ENCODE measurements around the gene LRRC4B.
"Not testable (repeated sequence)": the region's sequence is repeated elsewhere in the genome, so short reads cannot be mapped to it uniquely, and the experiment has no call there.

LRRC4B gene

DNA sequence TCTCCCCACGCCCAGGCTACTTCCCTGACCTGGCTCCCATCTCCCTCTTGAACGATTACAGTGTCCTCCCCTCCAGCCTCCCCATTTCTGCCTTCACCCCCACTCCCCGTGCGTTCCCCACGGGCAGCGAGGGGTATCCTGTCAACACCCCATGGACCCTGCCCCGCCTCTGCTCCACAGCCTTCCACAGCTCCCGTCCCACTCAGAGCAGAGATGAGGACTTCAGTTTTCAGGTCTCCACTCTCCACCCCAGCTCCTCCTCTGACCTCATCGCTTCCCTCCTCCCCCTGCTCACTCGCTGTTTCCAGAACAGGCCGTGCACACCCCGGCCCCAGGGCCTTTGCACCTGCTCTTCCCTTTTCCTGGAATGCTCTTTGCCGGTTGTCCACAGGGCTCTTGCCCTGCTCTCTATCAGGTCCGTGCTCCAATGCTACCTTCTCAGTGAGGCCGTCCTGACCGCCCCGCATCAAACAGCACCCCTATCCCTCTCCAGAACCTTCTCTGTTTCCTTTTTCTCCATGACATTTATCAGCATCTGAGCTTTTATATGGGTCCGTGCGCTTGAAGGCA lies 15.0 kb downstream of the LRRC4B start:
- no peak for DNase-seq (ENCODE audit: low read depth, low spot score)

DNA sequence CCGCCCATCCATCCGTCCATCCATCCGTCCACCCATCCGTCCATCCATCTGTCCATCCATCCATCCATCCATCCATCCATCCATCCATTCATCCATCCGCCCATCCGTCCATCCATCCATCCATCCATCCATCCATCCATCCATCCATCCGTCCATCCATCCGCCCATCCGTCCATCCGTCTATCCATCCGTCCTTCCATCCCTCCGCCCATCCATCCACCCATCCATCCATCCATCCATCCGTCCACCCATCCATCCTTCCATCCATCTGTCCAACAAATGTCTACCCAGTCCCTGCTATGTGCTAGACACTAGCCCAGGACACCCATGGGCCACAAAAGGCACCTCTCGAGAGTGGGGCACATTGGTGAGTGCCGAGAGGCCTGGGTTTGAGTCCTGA lies 15.7 kb downstream of the LRRC4B start:
- no peak for DNase-seq (ENCODE audit: low read depth, low spot score)

DNA sequence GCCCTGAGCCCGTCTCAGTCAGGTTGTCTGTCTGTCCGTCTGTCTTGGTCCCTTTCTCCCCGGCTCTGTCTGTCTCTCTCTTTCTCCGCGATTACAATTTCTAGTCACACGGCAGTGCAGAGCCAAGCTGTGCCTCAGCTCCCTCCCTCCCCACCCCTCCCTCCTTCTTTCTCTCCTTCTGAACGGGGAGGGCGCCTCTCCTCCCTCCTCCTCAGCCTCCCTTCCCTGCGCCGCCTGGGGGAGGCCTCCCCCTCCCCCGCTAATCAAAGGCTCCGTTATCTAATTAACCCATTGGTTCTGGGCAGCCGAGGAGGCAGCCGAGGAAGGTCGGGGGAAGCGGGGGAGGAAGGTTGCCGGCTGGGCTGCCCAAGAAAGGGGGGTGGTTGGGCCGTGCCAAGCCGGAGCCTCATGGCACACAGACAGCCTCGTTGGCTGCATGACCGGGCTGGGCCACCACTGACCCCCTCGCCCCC lies 16.5 kb downstream of the LRRC4B start:
- DNase-seq (ENCODE audit: low read depth, low spot score), result peak; percentile 48

DNA sequence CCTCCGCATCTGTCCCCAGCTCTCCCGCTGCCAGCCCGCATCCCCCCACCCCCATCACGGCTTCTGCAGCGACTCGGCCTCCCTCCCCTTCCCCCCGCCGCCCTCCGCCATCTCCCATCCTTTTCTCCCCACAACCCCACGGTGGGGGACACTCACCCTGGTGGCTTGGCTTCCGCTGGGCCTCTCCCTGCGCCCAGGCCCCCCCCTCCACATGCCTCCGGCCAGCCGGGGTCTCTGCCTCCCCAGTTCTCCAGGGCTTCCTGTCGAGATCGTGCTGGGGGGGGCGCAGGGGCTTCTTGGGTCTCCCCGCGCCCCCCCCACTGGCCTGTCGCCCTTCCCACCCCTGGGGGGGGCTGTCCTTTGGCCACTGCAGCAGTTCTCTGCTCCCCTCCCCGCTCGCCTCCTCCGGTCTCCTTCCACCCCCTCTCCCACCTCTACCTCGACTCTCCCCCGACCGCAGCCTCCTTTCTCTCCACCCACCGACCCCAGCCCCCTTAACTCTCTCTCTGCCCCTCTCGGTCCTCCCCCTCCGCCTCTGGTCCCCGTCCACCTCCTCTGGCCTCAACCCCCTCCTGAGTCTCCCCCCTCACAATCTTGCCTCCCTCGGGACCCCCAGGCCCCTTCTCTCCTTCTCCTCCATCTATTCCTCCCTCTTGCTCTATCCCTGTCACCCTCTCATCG lies 17.1 kb downstream of the LRRC4B start:
- DNase-seq (ENCODE audit: low read depth, low spot score), result no peak

DNA sequence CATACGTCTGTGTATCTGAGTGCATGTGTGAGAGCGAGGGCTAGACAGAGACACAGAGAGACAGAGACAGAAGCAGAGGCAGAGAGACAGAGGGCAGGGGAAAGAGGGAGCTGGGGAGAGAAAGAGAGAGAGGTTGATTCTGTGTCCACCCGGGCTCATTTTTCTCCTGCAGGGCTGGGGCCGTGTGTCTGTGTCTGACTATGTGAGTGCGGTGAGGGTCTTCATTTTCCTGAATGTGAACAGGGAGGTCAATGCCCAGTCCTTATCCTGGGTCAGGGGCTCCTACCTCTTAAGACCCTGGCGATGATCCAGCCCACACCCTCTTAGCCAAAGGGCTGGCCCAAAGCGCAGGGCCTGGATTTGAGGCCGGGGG lies 17.7 kb downstream of the LRRC4B start:
- no peak for DNase-seq (ENCODE audit: low read depth, low spot score)

DNA sequence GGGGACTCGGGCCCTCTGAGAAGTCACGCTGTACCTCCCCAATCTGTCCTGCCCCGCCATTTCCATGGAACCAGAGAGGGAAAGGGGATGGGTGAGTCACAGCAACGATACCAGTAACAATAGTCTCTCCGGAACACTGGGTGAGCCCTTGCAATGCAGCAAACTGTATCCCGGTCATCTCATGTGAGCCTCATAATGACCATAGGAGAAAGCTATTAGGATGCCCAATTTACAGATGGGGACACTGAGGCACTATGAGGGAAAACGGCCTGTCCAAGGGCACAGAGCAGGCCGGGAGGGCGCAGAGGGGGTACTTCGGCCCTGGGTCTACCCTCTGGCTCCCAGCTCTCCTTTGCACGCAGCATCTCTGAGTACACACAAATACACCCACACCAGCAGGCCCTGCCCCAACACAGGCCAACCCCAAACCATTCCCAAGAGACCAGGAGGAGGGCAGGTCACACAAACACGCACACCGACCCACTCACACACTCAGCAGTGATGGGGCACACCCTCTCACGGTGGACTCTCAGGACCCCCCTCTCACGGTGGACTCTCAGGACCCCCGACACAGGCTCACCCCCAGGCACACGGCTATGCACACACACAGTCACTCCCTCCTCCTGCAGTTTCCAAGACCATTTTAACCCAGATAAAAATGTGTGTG lies 18.2 kb downstream of the LRRC4B start:
- DNase-seq (ENCODE audit: low read depth, low spot score), result no peak

DNA sequence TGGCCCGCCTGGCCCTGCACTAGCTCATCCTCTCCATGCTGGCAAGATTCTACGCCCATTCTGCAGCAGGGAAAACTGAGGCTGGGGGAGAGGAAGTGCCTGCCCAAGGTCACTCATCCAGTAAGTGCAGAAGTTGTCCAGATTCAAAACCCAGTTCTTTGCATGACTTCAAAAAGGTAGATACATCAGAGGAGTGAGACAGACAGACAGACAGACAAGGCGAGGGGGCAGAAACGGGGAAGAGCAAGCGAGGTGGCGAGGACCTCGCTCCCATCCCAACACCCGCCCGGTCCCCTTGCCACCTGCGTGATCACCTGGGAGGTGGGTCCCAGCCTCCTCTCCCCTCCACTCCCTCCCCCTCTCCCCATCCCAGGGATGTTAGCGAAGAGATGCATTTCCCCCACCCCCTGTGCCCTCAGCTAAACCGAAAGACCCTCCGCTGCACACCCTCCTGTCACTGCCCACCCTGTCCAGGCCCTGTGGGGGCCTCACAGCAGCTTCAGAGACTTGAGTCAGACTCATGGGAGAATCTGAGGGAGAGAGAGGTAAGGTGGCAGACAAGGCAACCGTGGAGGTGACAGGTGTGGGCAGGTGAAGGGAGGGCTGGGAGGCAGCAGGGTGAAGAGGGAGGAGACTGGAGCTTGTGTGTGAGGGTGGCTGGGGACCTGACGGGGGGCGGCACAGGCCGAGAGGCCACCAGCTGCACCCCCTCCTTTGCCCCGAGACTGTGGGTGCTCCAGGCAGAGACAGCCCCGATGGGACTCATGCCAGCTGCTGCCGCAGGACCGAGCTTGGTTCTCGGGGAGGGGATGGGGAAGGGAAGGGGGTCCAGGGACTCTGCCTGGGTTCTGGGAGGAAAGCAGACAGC lies 18.9 kb downstream of the LRRC4B start:
- DNase-seq (ENCODE audit: low read depth, low spot score), result no peak

DNA sequence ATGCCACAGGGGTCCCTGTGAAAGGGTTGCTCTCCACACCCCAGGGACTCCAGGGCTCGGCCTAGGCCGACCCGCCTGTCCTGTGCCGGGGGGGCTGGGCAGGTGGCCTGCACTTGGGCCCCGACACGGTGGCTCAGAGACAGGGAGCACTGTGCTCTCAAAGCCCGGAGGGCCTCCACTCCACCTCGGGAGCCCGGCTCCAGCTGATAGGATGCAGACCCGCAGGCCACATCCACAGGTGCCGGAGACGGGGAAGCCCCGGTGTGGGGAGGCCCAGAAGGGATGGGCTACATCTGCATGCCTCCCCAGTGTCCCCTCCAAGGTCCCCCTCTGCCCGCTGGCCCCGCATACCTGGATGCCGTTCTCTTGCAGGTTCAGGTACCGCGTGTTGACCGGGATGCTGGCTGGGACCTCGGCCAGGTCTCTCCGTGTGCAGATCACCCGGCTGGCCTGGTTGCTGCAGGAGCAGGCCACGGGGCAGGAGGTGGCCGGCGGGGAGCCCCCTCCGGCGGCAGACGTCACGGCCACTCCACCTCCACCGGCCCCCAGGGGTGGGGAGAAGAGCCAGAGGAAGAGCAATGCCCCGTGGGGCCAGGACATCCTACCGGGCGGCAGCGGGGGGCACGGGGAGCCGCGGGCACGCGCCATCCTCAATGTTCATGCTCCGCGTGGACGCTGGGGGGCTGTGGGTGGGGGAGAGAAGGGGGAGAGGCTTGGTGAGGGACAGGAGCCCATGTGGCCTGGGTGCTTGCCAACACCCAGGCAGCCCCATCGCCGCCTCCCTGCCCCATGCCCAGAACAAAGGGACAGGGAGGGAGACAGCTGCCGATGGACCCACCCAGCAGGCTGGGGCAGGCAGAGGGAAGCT lies 19.8 kb downstream of the LRRC4B start:
- DNase-seq (ENCODE audit: low read depth, low spot score), result no peak

DNA sequence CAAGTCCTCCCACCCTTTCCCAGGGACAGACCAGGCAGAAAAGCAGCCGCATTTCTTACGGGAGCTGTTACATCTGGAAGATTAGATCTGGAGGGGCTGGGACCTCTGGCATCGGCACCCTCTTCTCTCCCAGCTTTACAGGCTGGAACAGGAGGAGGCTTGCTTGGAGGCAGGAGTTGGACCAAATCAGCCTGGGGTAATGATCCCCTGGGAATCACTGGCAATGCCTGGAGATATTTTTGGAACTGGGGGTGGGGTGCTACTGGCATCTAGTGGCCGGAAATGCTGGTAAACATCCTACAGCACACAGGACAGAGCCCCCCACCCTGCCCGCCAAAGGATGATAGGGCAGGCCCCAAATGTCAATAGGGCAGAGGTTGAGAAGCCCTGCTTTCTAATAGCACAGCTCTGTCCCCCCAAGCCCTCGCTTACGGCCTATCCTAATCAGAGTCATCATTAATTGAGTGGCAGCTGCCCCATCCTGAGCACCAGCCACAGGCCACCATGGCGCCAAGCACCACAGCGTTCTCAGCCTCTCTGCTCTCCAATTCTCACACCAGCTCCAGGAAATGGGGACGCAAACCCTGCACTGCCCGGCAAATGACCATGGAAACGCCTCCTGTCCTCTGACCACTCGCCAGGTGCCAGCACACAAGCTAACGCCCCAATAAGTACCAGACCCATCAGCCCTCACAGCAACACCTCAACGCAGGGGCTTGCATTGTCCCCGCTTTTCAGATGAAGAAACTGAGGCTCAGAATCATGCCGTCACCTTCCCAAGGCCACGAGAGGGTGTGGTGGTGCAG lies 20.6 kb downstream of the LRRC4B start:
- DNase-seq (ENCODE audit: low read depth, low spot score), result no peak

DNA sequence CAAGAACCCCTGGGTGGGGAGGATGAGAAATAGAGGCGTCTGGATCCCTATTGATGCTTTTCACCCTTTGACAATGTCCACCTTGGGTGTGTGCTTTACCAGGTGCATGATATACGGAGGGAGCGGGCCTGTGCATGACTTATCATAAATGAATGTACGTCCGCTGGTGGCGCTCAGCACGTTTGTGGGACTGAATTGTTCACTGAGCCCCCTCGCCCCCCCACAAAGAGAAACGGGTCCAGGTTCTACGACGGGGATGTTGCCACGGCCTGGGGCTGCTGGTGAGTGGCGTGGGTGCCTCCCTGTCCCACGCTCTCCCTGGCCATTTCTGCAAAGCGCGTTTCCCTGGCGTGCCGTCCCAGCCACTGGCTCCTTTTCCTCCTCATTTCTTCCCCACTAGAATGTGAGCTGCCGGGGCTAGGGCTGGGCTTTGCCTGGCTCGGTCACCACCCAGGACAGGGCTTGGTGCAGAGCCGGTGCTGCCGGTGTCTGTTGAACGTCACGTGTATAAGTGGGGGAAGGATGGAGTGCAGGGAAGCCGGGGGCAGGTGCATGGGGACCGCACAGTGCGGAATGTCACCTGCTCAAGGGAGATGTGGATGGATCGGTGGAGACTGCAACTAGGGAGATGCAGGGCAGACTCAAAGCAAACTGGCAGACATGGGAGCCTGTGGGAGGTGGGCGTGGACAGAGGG lies 21.6 kb downstream of the LRRC4B start:
- DNase-seq (ENCODE audit: low read depth, low spot score), result no peak

DNA sequence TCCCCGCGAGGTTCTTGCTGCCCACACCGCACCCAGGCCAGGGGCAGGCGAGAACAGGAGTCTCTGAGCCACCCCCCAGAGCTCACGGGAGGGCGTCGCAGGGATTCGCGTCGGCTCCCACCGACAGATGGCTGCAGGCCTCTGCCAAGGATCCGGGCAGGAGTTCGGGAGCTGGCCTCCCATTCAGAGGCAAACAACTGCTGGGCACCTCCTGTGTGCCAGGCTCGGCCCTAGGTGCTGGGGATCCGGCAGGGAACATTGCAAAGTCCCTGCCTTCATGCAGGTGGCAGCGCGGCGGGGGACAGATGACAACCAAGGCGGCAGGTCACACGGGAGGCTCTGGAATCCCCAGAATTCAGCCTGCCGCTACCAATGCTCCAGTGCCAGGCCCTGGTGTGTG lies 25.3 kb downstream of the LRRC4B start:
- DNase-seq (ENCODE audit: low read depth, low spot score), result no peak

DNA sequence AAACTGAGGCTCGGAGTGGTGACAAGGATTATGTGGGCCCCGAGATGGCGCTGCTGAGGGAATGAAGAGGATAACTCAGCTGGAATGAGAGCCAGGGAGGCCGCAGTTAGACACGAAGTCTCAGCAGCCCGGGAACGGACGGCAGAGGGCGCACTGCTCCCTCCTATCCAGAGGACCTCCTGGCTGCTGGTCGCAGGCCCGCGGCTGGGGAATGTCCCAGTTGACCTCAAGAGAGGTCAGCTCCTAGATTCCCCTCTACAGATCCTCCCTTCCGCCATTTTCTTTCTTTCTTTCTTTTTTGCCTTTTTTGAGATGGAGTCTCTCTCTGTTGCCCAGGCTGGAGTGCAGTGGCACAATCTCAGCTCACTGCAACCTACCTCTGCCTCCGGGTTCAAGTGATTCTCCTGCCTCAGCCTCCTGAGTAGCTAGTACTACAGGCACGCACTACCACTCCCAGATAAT lies 30.4 kb downstream of the LRRC4B start:
- DNase-seq (ENCODE audit: low read depth, low spot score), result peak; percentile 98

DNA sequence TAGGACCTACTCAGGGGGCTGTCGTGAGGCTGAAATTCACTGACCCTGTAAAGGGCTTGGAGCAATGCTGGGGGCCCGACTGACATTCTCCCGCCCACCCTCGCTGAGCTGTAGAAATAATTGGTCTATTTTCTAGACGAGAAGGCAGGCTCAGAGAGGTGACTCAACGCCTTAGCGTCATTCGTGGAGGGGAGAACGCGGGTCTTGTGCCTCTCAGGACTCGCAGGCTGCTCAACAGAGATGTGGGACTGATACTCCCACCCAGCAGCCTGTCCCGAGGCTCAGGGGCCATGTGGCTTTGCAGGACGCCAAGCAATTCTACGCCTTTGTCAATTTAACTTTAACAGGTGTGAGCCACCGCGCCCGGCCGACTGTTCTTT lies 30.9 kb downstream of the LRRC4B start:
- no peak for DNase-seq (ENCODE audit: low read depth, low spot score)

DNA sequence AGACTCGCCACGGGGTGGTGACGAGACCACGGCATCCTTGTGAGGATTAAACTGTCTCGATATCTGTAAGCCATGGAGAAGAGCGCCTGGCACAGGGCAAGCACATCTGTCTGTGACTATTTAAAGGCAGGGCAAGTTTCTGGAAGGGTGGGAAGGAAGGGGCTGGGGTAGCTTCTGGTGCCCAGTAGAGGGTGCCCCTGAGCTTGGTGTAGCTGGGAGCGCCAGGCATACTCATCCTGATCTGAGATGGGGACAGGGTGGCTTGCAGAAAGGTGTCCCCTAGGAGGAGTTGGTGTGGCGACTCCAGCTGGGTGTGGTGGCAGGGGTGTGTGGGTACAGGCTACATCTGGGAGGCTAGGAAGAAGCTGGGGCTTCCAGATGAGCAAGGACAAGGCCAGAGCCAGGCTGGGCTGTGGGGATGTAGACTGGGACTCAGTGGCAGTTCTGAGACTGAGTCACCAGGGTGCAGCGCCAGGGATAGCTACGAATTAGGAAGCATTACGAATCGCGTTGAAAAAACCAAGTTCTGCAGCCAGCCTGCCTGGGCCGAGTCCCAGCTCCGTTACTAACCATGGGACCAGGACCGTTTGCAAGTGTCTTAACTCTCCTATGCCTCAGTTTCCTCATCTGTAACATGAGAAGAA lies 31.5 kb downstream of the LRRC4B start:
- DNase-seq (ENCODE audit: low read depth, low spot score), result no peak

DNA sequence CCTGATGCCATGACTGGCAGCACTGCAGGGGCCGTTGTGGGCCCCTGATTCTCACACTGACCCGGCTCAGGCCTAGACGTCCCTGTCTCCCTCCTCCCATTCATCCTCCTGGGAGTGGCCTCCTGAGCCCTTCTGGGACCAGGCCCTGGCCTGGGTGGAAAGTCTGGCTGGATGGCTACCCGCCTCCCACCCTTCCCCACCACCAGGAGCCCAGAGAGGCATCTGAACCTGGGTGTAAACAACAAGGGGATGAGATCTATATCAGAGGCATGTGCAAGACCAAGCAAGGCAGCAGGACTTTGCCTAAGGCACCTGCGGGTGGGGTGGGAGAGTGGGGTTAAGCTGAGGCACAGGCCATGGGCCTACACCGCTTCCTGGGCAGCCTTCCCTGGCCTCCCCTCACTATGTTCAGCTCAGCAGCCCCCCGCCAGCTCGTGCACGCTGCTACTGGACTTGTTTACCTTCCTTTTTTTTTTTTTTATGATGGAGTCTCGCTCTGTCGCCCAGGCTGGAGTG lies 32.5 kb downstream of the LRRC4B start:
- DNase-seq (ENCODE audit: low read depth, low spot score), result peak; percentile 59

DNA sequence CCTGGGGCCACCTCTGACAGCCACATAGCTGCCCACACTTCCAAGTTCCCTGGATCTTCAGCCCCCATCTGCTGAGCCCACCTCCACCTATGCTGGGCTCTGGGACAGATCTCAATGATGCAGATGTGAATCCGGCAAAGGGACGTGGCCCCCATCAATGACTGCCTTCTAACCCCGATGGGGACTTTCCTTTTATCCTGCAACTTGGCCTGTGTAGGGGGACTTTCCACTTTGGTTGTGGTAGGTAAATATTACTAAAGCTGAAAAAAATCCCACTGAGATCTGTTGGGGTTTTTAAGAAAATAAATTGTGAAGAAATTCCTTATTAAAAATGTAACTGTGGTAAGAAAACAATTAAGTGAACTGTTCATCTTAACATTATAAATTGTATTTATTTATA lies 33.8 kb downstream of the LRRC4B start:
- no peak for DNase-seq (ENCODE audit: low read depth, low spot score)

DNA sequence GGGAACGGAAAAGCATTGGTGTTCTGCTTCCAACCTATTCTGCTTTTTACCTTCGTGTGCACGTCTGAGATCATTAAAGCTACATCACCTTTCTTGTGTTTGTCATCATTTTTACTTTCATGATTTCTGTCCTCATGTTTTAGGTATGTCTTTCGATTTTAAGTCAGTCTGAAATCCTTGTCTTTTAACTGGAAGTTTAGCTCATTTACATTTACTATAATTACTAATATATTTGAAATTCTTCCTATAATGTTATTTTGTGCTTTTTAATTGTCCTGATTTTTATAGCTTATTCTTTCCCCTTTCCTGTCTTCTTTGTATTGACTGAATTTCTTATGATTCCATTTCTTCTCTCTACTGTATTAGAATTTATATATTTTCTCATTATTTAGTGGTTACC lies 35.3 kb downstream of the LRRC4B start:
- no peak for DNase-seq (ENCODE audit: low read depth, low spot score)

DNA sequence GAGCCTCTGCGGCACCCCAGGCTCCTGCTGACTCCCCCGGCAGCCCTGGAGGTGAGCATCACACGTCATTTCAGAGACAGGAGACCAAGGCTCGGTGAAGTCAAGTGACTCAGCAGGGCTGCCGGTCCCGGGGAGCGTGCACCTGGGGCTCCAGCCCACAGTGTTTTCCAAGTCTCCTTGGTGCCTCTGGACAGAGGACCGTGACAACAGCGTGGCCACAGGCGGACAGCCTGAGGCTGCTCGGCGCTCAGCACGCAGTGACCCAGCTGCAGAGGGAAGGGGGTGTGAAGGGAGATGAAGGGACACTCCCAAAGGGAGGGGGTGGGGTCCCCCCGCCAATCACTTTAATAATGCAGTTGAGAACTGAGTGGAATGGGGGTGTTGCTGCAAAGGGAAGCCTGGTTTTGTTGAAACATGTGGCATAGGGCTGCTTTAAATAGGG lies 37.0 kb downstream of the LRRC4B start:
- DNase-seq (ENCODE audit: low read depth, low spot score), result no peak

DNA sequence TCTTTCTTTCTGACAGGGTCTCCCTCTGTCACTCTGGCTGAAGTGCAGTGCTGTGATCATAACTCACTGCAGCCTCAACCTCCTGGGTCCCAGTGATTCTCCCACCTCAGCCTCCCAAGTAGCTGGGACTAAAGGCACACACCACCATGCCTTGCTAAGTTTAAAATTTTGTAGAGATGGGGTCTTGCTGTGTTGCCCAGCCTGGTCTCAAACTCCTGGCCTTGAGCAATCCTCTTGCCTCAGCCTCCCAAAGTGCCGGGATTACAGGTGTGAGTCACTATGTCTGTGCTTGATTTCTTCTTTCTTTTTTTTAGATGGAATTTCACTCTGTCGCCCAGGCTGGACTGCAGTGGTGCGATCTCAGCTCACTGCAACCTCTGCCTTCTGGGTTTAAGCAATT lies 40.2 kb downstream of the LRRC4B start:
- not testable (repeated sequence) for DNase-seq (ENCODE audit: low read depth, low spot score)
